GM12801 (cell line): ENCODE measurements around the gene SCN5A.

Experiments used
- CTCF ChIP-seq: IDR thresholded peaks from one replicate; pipeline ENCODE4 v1.5.1; 2011; ENCODE audit warnings: control low read depth; ENCODE audit not compliant: insufficient read length; ENCODE audit errors: extremely low read depth

Gene SCN5A

GRCh38 chr3:38652934-38653333, 3.4 kb upstream of the SCN5A start:
- no peak for TF ChIP-seq CTCF

GRCh38 chr3:38651153-38651789, 1.8 kb upstream of the SCN5A start:
- peak; percentile 77 for TF ChIP-seq CTCF

GRCh38 chr3:38650248-38650951, 913 bp upstream of the SCN5A start:
- no peak for TF ChIP-seq CTCF

GRCh38 chr3:38648659-38649499, 608 bp downstream of the SCN5A start:
- no peak for TF ChIP-seq CTCF

GRCh38 chr3:38648024-38648658, 1.3 kb downstream of the SCN5A start:
- TF ChIP-seq CTCF: no peak

GRCh38 chr3:38647217-38647970, 2.1 kb downstream of the SCN5A start:
- no peak for TF ChIP-seq CTCF
